Measurements from ENCODE around the gene PDZD7.

PDZD7 gene

GRCh38 chr10:100966887-100967286, 64.0 kb downstream of the PDZD7 start:
- Histone ChIP-seq H3K27me3 (ENCODE audit: insufficient read depth, insufficient read length) (peaks cover 6% of the 10 kb centered on the region), H3K9ac (ENCODE audit: insufficient read length, low read depth) (no peak overlapping the region), H3K4me1 (ENCODE audit: insufficient read depth, insufficient read length) (peaks cover 18% of the 10 kb centered on the region), H3K4me3 (ENCODE audit: insufficient read length, low read depth) (no peak overlapping the region), H3K9me3 (ENCODE audit: insufficient read depth, low read length) (no peaks in the 10 kb centered on the region), H3K36me3 (ENCODE audit: insufficient read depth, insufficient read length, low read length) (peaks cover 9% of the 10 kb centered on the region)
- no peak for TF ChIP-seq ZNF274 (IDR thresholded peaks at IDR 0.05; ENCODE audit: low read depth, low read length)
- no peak for TF ChIP-seq YY1 (IDR thresholded peaks at IDR 0.05; ENCODE audit: insufficient read depth, insufficient read length)
- no peak for TF ChIP-seq SUZ12 (IDR thresholded peaks at IDR 0.05; ENCODE audit: extremely low read depth, insufficient read depth, insufficient read length)
- no peak for DNase-seq (ENCODE audit: low read depth, low spot score)

DNA sequence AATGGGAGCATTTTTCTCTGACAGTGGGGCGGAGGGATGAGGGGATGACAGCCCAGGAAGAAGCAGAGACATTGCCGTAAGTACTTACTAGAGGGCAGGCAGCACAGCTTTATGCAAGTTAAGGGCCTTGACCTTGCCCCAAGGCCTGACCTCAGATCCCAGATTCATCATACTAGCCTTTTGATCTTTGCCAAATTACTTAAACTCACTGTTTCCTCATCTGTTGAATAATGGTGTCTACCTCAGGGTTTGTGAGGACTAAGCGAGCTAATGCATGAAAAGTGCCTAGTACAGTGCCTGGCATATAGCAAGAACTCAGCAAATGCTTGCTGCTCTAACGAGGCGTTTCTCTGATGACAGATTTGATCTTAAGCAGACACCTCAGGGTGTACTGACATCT, 65.1 kb downstream of the PDZD7 start:
- no peak for TF ChIP-seq SUZ12 (IDR thresholded peaks at IDR 0.05; ENCODE audit: extremely low read depth, insufficient read depth, insufficient read length)
- no peak for TF ChIP-seq ZNF274 (IDR thresholded peaks at IDR 0.05; ENCODE audit: low read depth, low read length)
- TF ChIP-seq YY1 (IDR thresholded peaks at IDR 0.05; ENCODE audit: insufficient read depth, insufficient read length): no peak
- Histone ChIP-seq H3K9ac (ENCODE audit: insufficient read length, low read depth) (no peak overlapping the region), H3K9me3 (ENCODE audit: insufficient read depth, low read length) (no peaks in the 10 kb centered on the region), H3K27me3 (ENCODE audit: insufficient read depth, insufficient read length) (peaks cover 6% of the 10 kb centered on the region), H3K36me3 (ENCODE audit: insufficient read depth, insufficient read length, low read length) (peaks cover 12% of the 10 kb centered on the region), H3K4me3 (ENCODE audit: insufficient read length, low read depth) (no peak overlapping the region), H3K4me1 (ENCODE audit: insufficient read depth, insufficient read length) (peaks cover 12% of the 10 kb centered on the region)
- DNase-seq (ENCODE audit: low read depth, low spot score): no peak

DNA sequence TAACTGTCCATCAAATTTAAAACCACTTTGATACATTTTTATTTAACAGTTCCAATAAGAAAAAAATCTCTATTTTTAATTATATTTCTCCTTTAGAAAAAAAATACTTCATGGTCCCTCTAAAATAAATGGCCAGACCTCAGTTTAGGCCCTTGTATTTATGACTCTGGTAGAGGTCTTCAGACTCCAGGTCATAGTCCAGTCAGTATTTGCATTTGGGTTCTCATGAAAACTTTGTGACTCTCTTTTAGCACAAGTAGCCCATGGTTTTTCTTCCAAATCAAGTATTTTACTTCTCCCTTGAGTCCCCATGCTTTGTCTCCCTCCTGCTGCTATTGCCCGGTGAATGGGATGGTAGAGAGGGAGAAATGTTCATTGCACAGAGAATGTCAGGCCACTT, 67.1 kb downstream of the PDZD7 start:
- no peak overlapping the region for H3K9ac ChIP-seq (ENCODE audit: insufficient read length, low read depth)
- H3K36me3 ChIP-seq (ENCODE audit: insufficient read depth, insufficient read length, low read length): peaks cover 23% of the 10 kb centered on the region
- H3K4me1 ChIP-seq (ENCODE audit: insufficient read depth, insufficient read length): peaks cover 2% of the 10 kb centered on the region
- no peak for DNase-seq (ENCODE audit: low read depth, low spot score)
- TF ChIP-seq YY1 (IDR thresholded peaks at IDR 0.05; ENCODE audit: insufficient read depth, insufficient read length) (no peak), SUZ12 (IDR thresholded peaks at IDR 0.05; ENCODE audit: extremely low read depth, insufficient read depth, insufficient read length) (no peak), ZNF274 (IDR thresholded peaks at IDR 0.05; ENCODE audit: low read depth, low read length) (no peak)
- no peak overlapping the region for H3K4me3 ChIP-seq (ENCODE audit: insufficient read length, low read depth)
- no peaks in the 10 kb centered on the region for H3K27me3 ChIP-seq (ENCODE audit: insufficient read depth, insufficient read length)
- no peaks in the 10 kb centered on the region for H3K9me3 ChIP-seq (ENCODE audit: insufficient read depth, low read length)

DNA sequence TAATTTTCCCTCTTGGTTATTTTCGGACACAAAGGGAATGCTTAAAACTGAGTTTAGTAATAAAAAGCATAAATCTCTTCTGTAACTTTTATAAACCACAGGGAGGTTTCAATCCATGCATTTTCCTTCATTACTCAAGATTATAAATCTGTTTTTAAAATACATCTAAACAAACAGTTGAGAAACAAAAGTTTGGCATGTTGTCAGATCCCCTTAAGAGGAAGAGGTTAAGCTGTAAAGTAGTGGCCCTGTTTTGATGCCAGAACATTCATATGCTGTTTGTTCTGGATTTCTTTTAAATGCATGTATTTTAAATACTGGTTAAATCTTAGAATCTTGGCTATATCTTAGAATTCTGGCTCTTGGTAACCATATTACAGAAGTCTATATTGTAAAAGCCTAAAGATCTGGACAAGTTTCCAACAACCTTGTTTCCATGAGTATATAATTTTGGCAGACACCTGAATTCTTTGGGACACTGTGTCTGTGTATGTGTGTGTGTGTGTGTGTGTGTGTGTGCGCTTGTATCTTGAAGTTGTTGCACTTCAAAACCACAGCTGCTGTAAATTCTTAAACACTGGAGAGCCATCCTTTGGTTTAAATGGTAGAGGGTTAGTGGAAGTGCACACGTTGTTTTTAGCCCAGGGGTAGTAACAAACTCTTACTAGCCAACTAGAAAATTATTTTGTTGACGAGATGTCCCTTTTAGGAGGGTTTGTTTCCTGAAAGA, 68.4 kb downstream of the PDZD7 start:
- peaks cover 30% of the 10 kb centered on the region for H3K36me3 ChIP-seq (ENCODE audit: insufficient read depth, insufficient read length, low read length)
- no peak for DNase-seq (ENCODE audit: low read depth, low spot score)
- H3K4me3 ChIP-seq (ENCODE audit: insufficient read length, low read depth): no peak overlapping the region

GRCh38 chr10:100960251-100960650, 70.7 kb downstream of the PDZD7 start:
- TF ChIP-seq SUZ12 (IDR thresholded peaks at IDR 0.05; ENCODE audit: extremely low read depth, insufficient read depth, insufficient read length) (no peak), YY1 (IDR thresholded peaks at IDR 0.05; ENCODE audit: insufficient read depth, insufficient read length) (no peak), ZNF274 (IDR thresholded peaks at IDR 0.05; ENCODE audit: low read depth, low read length) (no peak)
- H3K4me1 ChIP-seq (ENCODE audit: insufficient read depth, insufficient read length): no peaks in the 10 kb centered on the region
- no peaks in the 10 kb centered on the region for H3K9me3 ChIP-seq (ENCODE audit: insufficient read depth, low read length)
- H3K27me3 ChIP-seq (ENCODE audit: insufficient read depth, insufficient read length): no peaks in the 10 kb centered on the region
- no peak overlapping the region for H3K4me3 ChIP-seq (ENCODE audit: insufficient read length, low read depth)
- no peak overlapping the region for H3K9ac ChIP-seq (ENCODE audit: insufficient read length, low read depth)
- peaks cover 36% of the 10 kb centered on the region for H3K36me3 ChIP-seq (ENCODE audit: insufficient read depth, insufficient read length, low read length)
- no peak for DNase-seq (ENCODE audit: low read depth, low spot score)

More for the DNA sequence above, 68.4 kb downstream of the PDZD7 start:
- H3K9ac ChIP-seq (ENCODE audit: insufficient read length, low read depth): no peak overlapping the region
- TF ChIP-seq YY1 (IDR thresholded peaks at IDR 0.05; ENCODE audit: insufficient read depth, insufficient read length) (no peak), ZNF274 (IDR thresholded peaks at IDR 0.05; ENCODE audit: low read depth, low read length) (no peak), SUZ12 (IDR thresholded peaks at IDR 0.05; ENCODE audit: extremely low read depth, insufficient read depth, insufficient read length) (no peak)
- H3K4me1 ChIP-seq (ENCODE audit: insufficient read depth, insufficient read length): peaks cover 2% of the 10 kb centered on the region
- no peaks in the 10 kb centered on the region for H3K27me3 ChIP-seq (ENCODE audit: insufficient read depth, insufficient read length)
- H3K9me3 ChIP-seq (ENCODE audit: insufficient read depth, low read length): no peaks in the 10 kb centered on the region
